Testis (tissue), 2 donors: Measurements from ENCODE around the gene NDRG3.

ENCODE experiments used
- POLR2A ChIP-seq: fragments of 450-650 bp; IDR thresholded peaks from one replicate; pipeline ENCODE4 v1.6.1; 2017; ENCODE audit warnings: antibody characterized with exemption, mild to moderate bottlenecking, moderate library complexity
- TF ChIP-seq, protein P1 (sequence below), 3 experiments: fragments of 450-650 bp in 2 of 3; fragments of 200-600 bp in 1 of 3; sonication (generic) in 1 of 3; IDR thresholded peaks; one replicate each; pipeline ENCODE4 v1.5.1; 2016 to 2019; ENCODE audit warnings: antibody characterized with exemption in 3 of 3, mild to moderate bottlenecking in 2 of 3, moderate library complexity in 1 of 3

DNA sequence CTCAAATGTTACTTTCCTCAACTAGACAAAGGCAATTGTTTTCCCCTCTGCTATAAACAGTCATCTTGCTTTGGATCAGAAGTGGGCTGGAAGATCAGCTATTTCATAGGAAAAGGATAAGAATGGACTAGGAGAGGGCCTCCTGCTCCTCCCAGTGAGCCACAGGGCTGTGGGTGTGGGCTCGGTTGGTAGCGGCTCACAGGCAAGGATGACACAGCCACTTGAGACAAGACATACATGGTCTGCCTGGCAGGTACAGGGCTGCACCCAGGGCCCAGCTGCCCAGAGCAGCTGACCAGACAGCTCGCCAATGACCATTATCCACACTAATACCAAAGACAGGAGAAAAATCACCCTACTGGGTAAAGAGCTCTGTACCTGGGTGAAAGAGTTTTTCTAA is 90.9 kb downstream of the NDRG3 start:
- no peak for TF ChIP-seq POLR2A
- TF ChIP-seq, protein P1, sequence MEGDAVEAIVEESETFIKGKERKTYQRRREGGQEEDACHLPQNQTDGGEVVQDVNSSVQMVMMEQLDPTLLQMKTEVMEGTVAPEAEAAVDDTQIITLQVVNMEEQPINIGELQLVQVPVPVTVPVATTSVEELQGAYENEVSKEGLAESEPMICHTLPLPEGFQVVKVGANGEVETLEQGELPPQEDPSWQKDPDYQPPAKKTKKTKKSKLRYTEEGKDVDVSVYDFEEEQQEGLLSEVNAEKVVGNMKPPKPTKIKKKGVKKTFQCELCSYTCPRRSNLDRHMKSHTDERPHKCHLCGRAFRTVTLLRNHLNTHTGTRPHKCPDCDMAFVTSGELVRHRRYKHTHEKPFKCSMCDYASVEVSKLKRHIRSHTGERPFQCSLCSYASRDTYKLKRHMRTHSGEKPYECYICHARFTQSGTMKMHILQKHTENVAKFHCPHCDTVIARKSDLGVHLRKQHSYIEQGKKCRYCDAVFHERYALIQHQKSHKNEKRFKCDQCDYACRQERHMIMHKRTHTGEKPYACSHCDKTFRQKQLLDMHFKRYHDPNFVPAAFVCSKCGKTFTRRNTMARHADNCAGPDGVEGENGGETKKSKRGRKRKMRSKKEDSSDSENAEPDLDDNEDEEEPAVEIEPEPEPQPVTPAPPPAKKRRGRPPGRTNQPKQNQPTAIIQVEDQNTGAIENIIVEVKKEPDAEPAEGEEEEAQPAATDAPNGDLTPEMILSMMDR (IDR thresholded peaks at IDR 0.05): no peak
